Heart right ventricle (tissue), 16 donors: ENCODE results near the gene CRYGS. TPM values are rescaled to one million over a fixed set of nuclear protein-coding genes. Genes with fewer than 3 reads are reported as not detected.
A peak's percentile ranks its signal among the peaks of the same experiment; 100 is the strongest.

ENCODE experiments used
- ATAC-seq, 8 donors: fragments of 200-7000 bp; cut with Tn5 transposase; one replicate each; pipeline ENCODE4 v1.9.1; 2020; ENCODE audit warnings: mild to moderate bottlenecking in 8 of 8, moderate library complexity in 8 of 8, moderate number of reproducible peaks in 1 of 8
- DNase-seq, 2 donors: peaks; one replicate each; pipeline ENCODE4 v3.0.0-alpha.2; 2020
- H3K27ac ChIP-seq, 10 donors: fragments of 200-600 bp; sonication (generic) in 2 of 10; one replicate each; pipeline versions ENCODE4 v1.5.0 to v1.8.0; 2020 to 2022; ENCODE audit warnings: mild to moderate bottlenecking in 3 of 10
- H3K27me3 ChIP-seq, 7 donors: fragments of 200-600 bp; one replicate each; pipeline ENCODE4 v1.8.0; 2021 to 2022; ENCODE audit warnings: mild to moderate bottlenecking in 2 of 7
- H3K36me3 ChIP-seq, 9 donors: fragments of 200-600 bp; sonication (generic) in 1 of 9; one replicate each; pipeline versions ENCODE4 v1.5.0 to v1.8.0; 2020 to 2022; ENCODE audit warnings: mild to moderate bottlenecking in 2 of 9
- H3K4me1 ChIP-seq, 9 donors: fragments of 200-600 bp; sonication (generic) in 1 of 9; one replicate each; pipeline versions ENCODE4 v1.5.0 to v1.8.0; 2020 to 2022; ENCODE audit warnings: mild to moderate bottlenecking in 4 of 9
- H3K4me3 ChIP-seq, 10 donors: fragments of 200-600 bp; sonication (generic) in 2 of 10; one replicate each; pipeline versions ENCODE4 v1.5.0 to v1.8.0; 2020 to 2022; ENCODE audit warnings: mild to moderate bottlenecking in 7 of 10, moderate library complexity in 2 of 10
- H3K9me3 ChIP-seq, 11 donors: fragments of 200-600 bp in 10 of 11; sonication (generic) in 2 of 11; one replicate each; pipeline versions ENCODE4 v1.5.0 to v1.8.0; 2013 to 2022; ENCODE audit warnings: mild to moderate bottlenecking in 2 of 11, control low read depth in 1 of 11, moderate library complexity in 1 of 11
- WGBS, 2 donors: extraction: QIAGEN DNeasy Blood & Tissue Kit; methylation state at CpG; one replicate each; pipeline ENCODE4 v1.1.7; 2013; ENCODE audit warnings: inconsistent platforms in 1 of 2; 5-methylcytosine and 5-hydroxymethylcytosine counted together
- intact Hi-C, 10 donors: fragments of 100-400 bp; cut with DNase I; formaldehyde crosslinking; loops; one replicate each; pipeline versions ENCODE4 v1.11.1 to v1.14.2; 2022
- polyA plus RNA-seq, 2 donors: library from polyadenylated mRNA; stranded (reverse); fragments of 200-250 nt; gene quantifications; one replicate each; pipeline ENCODE4 v1.2.3, GENCODE V29; 2013
- total RNA-seq, 10 donors: library from RNA; stranded (reverse); fragmentation: NEBNext Ultra II Directional in 3 of 10; extraction: Animal tissue kit (Norgen Biotek cat#: 25700) in 3 of 10; gene quantifications; one replicate each; pipeline versions ENCODE4 v1.2.1 to v1.2.4, GENCODE V29; 2021 to 2023
- TF ChIP-seq, protein P1 (sequence below), 9 donors: fragments of 200-600 bp; sonication (generic) in 2 of 9; IDR thresholded peaks; one replicate each; pipeline versions ENCODE4 v1.5.0 to v1.8.0; 2021 to 2022; ENCODE audit warnings: antibody characterized with exemption in 9 of 9, mild to moderate bottlenecking in 5 of 9, moderate library complexity in 1 of 9
- donor health status: Arrhythmogenic right ventricular cardiomyopathy.
- donor health status: ischemic (EF 13 %, LVEDD 7.1; RV severe dilation, severe dysfunction).
- donor health status: healthy with polysubstance abuse.
- donor health status: DM: no; HTN: yes; CAD: no.
- donor health status: DM: no; HTN: no; CAD: no.
- donor health status: ischemic (EF 25% LVEDD 6.9; RV normal size, moderate dysfunction).
- donor health status: ischemic (EF 25% LVEDD 5.7; RV mildly dilated, moderate dysfunction).
- donor health status: healthy.
- donor health status: DM: yes; HTN: yes; CAD: no.
- donor health status: Ischemic cardiomyopathy.
- donor health status: ischemic (EF 35%, LVEDD 5.7; RV mildly dilated, moderate dysfunction).
- donor health status: nonischemic (EF 11% LVEDD 7.7; RV severe dilation, severe dysfunction).
- donor health status: DM: yes; HTN: yes; CAD: no.
- donor health status: PGD.
- donor health status: ischemic (EF 29% LVEDD 5.4; RV normal size, mild dysfunction).
- donor health status: nonischemic (EF 23%, LVEDD 6.1; RV moderate dilation, normal function).

The CRYGS gene
- total and polyA plus RNA-seq, 12 donors: 0.28 to 8.9 (median 1.1) TPM

DNA sequence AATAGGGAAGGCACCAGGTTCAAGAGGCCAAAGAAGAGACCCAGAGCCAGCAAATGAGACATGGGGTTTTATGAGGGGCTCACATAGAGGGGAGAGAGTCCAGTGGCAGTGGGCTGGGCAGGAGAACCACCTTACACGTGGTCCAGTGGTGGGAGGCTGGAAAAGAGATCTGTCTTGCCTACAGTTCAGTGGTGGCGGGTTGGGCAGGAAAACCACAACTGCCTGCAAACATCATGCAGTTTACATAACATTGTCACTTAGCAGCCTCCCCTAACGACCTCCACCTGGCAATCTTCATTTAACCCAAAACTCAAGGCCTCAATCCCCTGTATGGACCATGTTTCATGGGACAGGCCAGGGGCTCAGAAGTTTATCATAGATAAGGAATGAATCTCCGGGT lies 29.1 kb downstream of the CRYGS start:
- Histone ChIP-seq H3K4me1 (peaks cover 0 to 22% (median 0%) of the 10 kb centered on the region in 9 donors), H3K9me3 (peaks cover 0 to 7% (median 0%) of the 10 kb centered on the region in 11 donors)
- 68 to 75% methylated on average over 4 of the region's 4 CpGs for WGBS, 2 donors

DNA sequence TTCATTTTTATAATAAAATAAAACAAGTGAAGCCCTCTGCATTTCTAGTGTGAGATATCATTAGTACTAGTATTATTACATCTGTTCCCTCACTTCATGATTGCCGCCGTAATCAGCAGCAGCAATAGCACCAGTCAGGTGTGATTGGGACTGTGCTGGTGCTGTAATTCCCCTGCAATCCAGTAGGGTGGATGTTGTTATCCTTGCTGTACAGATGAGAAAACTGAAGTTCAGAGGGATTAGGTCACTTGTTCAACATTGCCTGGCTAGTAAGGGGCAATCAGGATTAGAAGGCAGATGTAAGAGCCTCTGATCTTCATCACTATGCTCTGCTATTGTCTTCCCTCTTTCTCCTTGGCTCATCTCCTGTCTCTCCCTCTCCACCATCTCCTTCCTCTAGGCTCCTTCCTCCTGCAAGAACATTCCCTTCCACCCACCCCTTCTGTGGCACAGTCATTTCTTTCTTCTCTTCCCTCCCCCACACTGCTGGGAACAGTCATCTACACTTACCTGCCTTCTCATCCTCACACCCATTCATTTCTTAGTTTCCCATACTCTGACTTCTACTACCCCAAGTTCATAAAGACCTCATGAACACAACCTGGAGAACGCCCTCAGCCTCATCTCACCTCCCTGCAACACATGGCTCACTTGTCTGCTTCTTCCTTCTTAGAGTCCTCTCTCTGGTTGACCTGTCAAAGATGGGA lies 29.7 kb downstream of the CRYGS start:
- TF ChIP-seq, protein P1, sequence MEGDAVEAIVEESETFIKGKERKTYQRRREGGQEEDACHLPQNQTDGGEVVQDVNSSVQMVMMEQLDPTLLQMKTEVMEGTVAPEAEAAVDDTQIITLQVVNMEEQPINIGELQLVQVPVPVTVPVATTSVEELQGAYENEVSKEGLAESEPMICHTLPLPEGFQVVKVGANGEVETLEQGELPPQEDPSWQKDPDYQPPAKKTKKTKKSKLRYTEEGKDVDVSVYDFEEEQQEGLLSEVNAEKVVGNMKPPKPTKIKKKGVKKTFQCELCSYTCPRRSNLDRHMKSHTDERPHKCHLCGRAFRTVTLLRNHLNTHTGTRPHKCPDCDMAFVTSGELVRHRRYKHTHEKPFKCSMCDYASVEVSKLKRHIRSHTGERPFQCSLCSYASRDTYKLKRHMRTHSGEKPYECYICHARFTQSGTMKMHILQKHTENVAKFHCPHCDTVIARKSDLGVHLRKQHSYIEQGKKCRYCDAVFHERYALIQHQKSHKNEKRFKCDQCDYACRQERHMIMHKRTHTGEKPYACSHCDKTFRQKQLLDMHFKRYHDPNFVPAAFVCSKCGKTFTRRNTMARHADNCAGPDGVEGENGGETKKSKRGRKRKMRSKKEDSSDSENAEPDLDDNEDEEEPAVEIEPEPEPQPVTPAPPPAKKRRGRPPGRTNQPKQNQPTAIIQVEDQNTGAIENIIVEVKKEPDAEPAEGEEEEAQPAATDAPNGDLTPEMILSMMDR (IDR thresholded peaks at IDR 0.05): peak in 5 of 9 donors; percentile 8 to 37 (median 25)
- Histone ChIP-seq H3K4me1 (peaks cover 0 to 19% (median 0%) of the 10 kb centered on the region in 9 donors), H3K4me3 (no peak overlapping the region), H3K27me3 (peaks cover 0 to 24% (median 0%) of the 10 kb centered on the region in 7 donors), H3K36me3 (no peaks in the 10 kb centered on the region), H3K9me3 (peaks cover 0 to 7% (median 0%) of the 10 kb centered on the region in 11 donors), H3K27ac (no peak overlapping the region)
- WGBS, 2 donors: 67 to 69% methylated on average over 3 of the region's 3 CpGs
- no peak for ATAC-seq
- intact Hi-C loops: no loop called here
- DNase-seq: no peak

More for the DNA sequence above, 29.1 kb downstream of the CRYGS start:
- Histone ChIP-seq H3K27ac (no peak overlapping the region), H3K27me3 (peaks cover 0 to 24% (median 0%) of the 10 kb centered on the region in 7 donors), H3K36me3 (no peaks in the 10 kb centered on the region), H3K4me3 (no peak overlapping the region)
- intact Hi-C loops: no loop called here
- ATAC-seq: no peak
- no peak for DNase-seq
- TF ChIP-seq, protein P1 (IDR thresholded peaks at IDR 0.05): no peak

DNA sequence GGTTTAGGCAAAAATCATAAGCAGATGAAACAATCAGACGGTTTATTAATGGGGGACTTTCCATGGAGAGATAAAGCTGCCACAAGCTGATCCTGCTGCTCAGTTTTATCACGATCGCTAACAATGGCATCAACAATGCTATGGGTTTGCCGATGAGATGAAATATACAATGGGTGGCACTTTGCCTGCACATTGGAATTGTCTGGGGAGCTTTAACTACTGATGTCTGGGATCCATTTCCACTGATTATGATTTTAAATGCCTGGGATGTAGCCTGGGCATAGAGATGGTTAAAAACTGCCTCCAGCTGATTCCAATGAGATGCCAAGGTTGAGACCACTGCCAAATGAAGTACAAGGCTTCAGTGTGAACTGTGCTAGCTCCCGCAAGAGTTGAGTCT lies 30.8 kb downstream of the CRYGS start:
- H3K9me3 ChIP-seq: peaks cover 0 to 7% (median 0%) of the 10 kb centered on the region in 11 donors
- no peak for ATAC-seq
- TF ChIP-seq, protein P1 (IDR thresholded peaks at IDR 0.05): no peak
- 55 to 62% methylated on average over 5 of the region's 5 CpGs for WGBS, 2 donors
- H3K27ac ChIP-seq: no peak overlapping the region
- H3K27me3 ChIP-seq: peaks cover 0 to 24% (median 0%) of the 10 kb centered on the region in 7 donors
- H3K4me1 ChIP-seq: peaks cover 0 to 12% (median 0%) of the 10 kb centered on the region in 9 donors
- H3K4me3 ChIP-seq: no peak overlapping the region
- intact Hi-C loops: no loop called here
- H3K36me3 ChIP-seq: no peaks in the 10 kb centered on the region
- DNase-seq: no peak

DNA sequence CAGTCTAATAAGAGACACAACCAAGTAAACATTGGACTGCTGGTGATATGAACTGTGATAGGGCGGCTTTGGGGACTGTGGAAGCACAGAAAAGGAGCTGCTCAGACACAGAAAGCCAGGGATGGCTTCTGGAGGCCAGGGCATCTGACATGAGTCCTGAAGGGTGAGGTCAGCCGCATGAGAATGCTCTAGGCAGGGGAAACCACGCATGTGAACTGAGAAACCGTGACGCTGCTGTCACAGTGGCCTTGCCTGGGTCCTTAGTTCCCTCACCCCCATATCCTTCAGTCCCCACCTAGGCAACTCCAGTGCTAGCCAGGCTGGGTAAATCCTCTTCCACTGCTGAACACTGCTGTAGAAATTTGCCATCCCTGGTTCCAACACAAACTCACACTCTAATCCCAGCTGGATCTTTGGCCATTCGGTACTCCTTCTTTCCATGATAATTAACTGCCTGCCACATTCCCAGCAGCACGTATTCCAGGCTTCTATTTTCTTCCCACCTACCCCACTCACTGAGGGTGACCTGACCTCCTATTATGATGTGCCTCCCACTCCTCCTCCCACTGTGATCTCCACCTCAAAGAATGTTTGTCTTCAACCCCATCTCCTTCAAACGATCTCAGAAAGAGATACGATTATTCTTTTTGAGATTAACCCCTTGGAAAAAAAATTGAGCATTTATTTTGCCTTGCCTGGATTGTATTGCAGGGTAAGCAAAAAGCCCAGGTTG lies 31.4 kb downstream of the CRYGS start:
- Histone ChIP-seq H3K27ac (no peak overlapping the region), H3K4me1 (peaks cover 0 to 8% (median 0%) of the 10 kb centered on the region in 9 donors), H3K27me3 (peaks cover 0 to 24% (median 0%) of the 10 kb centered on the region in 7 donors), H3K4me3 (no peak overlapping the region), H3K36me3 (no peaks in the 10 kb centered on the region), H3K9me3 (peaks cover 0 to 7% (median 0%) of the 10 kb centered on the region in 11 donors)
- DNase-seq (no peak), ATAC-seq (no peak)
- TF ChIP-seq, protein P1 (IDR thresholded peaks at IDR 0.05): no peak
- WGBS, 2 donors: 51 to 60% methylated on average over 9 of the region's 9 CpGs
- intact Hi-C loops: no loop called here
